ENCODE results near the gene ANO2.

ANO2 gene

DNA sequence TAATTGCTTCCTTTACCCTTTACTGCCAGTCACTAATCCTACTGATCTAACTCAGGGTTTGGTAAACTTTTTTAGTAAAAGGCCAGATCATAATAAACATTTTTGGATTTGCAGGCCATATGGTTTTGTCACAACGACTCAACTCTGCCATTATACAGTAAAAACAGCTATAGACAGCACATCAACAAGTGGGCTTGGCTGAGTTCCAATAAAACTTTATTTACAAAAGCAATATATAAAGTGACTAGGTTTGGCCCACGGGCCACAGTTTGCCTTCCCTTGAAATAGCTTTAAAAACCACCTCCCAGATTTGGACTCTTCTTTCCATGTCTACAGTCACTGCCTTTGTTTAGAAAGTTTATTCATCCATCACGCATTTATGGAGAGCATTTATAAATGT is 366.3 kb downstream of the ANO2 start:
- no peak for DNase-seq (ENCODE audit: low spot score)

DNA sequence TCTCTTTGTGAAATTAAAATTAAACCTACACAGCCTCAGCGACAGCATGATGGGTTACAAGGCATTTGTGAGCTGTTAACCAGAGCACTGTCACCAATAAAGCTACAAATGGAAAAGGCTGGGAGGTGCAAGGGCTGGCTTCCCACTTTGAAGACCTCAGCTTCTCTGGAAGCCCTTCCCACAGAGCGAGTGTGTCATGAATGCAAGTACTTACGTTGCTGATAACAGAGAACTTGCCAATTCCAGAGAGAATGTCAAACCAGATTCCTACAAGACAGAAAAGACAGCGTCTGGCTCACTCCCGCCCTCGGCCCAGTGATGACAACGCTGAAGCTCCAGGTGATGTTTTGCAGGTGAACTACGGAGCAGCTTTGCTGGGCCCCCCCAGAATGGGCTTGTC is 367.3 kb downstream of the ANO2 start:
- no peak for DNase-seq (ENCODE audit: low spot score)

DNA sequence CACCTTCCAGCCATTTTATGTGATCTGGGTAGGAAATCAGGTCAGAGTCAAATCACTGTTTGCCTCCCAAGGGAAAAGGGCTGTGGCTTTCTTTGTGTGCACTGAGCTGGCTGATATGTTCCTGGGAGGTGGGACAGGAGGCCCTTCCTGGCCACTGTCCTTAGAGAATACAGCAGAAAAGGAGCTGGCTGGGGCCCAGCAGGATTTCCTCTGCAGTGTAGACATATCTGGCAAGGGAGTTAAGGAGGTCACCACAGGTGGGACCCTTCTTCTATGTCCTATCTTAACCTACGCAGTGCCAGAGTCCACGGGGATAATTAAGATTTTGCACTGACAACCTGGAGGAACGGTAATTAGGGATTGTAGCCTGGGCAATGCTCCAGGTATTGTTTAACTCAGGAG is 367.8 kb downstream of the ANO2 start:
- DNase-seq (ENCODE audit: low spot score), result no peak

DNA sequence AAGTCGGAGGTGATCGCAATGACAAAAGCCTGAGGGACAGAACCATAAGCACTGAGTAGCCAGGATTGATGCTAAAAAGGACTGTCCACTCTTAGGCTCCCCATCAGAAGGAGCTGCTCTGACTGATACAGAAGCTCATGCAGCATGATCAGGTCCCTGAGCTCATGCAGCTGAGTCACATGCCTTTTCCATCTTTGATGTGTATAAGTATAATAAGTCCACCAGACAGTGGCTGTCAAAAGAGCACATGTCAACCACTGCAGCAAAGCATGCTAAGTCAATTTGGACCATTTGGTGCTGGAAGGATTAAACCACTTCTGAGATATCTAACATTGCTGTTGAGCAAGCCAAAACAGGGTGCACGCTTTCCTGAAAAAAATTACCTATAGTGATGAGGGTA is 369.1 kb downstream of the ANO2 start:
- DNase-seq (ENCODE audit: low spot score), result no peak

DNA sequence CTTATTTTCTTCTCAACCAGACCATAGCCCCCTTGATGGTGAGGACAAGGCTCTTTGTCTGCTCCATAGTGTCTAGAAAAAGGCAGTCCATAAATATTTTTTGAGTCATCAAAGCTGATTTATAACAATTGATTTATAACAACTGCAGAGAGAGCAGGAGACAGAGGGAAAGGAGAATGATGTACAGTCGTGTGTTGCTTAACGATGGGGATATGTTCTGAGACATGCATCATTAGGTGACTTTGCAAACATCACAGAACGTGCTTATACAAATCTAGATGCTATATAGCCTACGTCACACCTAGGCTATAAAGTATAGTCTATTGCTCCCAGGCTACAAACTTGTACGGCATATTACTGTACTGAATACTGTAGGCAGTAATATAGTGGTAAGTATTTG is 369.8 kb downstream of the ANO2 start:
- no peak for DNase-seq (ENCODE audit: low spot score)

DNA sequence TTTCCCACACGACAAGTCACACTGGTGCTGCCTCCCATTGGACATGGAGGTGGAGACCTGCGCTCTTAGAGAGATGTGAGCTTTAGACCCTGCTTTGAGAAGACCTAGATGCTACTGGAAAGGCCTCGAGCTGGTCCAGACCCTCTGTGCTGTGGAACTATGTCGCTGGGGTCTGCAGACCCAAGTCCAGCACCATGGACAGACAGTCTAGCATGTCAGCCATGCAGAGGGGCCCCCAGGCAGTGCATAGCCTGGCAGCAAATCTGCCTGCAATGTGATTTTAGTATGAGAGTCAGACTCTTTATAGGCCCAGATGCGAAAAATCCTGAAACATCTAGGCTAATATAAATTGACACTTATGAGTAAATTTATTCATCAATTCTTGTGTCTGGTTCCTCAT is 371.7 kb downstream of the ANO2 start:
- DNase-seq (ENCODE audit: low spot score), result no peak

DNA sequence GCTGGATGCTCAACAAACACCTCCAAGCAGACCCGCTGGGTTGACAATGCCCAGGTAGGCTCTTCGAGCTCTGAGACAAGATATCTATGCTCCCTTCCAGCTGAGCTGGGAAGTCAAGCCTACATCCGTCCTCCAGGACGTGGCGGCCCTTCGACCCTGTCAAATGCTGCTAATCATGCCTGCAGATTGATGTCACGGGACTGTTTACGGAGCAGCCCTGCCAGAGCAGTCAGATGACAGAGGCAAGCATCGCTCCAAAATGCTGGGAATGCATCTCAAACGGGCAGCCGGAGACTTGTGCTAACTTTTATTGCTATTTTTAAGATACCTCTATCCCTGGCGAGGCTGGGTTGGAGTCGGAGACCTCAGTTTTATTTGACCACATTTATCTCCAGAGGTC is 373.9 kb downstream of the ANO2 start:
- DNase-seq (ENCODE audit: low spot score), result no peak

DNA sequence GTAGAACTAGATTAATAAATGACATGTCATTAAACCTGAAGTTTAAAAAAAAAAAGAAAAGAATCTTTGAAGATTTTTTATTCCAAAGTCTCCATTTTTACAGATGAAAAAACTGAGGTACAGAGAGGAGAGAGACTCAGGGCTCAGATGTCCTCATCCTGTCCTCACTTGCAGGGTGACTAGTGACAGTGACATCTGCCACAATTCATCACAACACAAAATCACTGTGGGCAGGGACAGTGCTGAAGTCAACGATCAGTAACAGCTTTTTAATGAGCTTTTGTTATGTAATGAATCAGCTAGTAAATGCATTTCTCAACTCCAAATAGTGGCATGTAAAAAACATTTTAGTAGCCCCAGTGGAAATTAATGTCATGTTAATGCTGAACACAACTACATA is 374.6 kb downstream of the ANO2 start:
- no peak for DNase-seq (ENCODE audit: low spot score)

DNA sequence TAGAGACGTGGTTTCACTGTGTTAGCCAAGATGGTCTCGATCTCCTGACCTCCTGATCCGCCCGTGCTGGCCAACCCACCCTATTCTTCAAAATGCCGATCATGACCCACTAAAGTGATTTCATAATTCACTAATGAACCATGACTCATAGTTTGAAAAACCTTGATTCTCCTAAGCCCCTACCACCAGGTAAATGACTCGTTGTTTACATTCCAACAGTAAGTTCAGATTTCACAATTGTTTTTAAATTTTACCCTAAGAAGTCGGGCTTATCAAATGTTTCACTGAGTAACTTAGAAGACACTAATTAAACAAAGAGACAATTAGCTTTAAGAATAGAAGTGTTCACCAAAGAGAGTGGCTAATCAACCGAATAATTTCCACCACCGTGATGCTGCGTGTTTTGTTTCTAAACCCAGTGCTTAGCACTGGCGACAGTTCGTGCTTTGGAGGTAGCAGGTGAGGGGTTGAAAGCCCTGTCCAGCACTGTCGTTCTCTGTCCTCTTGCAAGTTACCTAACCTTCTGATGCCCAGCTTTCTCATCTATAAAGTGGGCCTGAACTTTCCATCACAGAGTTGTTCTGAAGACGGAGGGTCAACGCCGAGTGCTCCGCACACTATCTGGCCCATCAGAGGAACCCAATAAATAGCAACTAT is 376.6 kb downstream of the ANO2 start:
- DNase-seq (ENCODE audit: low spot score), result no peak

DNA sequence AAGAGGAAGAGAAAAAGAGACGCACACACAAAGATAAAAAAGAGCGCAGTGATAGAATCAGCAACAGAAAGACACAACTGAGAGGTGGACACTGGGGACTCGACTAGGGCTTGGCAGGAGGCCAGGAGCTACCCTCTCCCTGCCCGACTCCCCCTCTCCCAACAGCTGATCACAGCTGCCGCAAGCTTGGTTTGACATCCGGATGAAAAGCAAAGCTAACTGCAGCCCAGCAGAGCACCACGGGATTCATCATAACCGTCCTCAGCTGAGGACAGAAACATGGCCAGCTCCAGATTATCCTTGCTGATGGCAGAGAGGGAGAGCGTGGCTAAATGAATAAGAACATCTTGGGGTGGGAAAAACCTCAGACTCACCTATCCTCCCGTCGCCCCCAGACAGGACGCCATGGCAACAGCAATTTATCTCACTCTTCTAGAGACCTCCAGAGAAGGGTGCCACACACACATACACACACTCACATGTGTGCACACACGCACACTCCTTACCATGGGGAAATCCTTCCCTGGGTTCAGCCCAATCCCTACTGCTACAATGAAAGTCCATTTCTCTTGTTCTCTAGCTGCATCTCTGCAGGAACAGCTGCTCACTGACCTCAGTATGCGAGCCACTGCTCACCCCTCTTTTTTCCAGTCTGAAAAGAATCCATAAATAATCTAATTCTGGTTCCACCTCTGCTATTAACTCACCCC is 377.9 kb downstream of the ANO2 start:
- DNase-seq (ENCODE audit: low spot score), result no peak

DNA sequence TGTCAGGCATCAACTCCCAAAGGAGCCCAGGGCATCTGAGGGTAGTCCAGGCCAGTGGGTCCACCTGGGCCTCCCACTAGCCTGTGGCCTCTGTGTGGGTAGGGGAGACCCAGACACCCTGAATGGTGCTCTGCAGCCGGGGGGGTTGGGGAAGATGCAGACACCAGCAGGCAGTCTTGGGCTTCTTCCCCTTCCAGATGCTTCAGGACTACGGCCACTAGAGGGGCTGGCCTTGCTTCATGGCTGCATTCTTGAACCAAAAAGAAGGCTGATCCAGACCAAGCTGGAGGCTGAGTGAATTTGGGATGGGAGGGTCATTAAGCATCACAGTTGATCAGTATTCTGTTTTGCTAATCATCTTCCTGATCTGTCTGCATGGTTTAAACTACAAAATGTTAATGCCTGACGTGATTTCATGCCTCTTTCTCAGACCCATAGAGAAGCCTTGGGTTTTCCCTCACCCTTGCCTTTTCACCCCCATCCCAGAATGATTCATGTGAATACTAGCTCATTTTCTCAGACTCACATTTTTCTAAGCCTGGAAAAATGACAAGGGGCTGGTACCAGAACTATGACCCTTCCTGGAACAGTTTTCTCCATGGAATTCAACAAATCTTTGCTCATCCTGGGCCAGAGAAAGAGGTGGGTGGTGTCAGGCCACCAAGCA is 379.0 kb downstream of the ANO2 start:
- DNase-seq (ENCODE audit: low spot score), result no peak

DNA sequence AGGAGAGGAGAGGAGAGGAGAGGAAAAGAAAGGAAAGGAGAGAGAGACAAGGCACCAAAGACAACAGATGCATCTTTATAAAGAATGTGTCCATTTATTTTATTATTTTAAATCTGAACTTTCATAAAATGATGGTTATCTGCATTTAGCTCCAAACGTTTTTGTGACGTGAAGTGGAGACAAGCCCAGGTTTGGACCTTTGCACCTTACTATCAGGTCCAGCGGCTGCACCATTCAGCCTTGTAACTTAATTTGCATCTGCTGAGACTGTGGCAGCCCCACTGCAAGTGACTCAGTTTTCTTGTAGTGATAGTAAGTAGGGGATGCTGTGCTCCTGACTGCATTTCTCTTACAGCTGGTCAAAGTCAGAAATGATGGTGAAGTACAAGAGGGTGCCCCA is 382.5 kb downstream of the ANO2 start:
- no peak for DNase-seq (ENCODE audit: low spot score)

DNA sequence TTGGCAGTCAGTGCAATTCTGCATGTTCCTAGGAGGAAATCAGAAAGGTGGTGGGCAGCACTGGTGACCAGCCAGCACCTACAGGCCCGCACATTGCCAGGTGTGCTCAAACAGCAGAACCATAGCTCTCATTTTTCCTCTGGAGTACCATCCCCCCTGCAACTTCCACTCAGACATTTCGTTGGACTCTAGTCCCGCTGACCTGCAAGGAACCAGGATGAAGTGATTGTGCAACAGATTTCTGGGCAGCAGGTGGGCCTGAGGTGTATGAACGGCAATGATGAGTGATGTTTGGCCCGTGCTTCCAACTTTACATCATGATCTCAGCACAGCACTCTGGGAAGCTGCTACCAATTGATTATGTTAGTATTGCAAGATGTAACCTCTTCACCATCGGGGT is 383.2 kb downstream of the ANO2 start:
- DNase-seq (ENCODE audit: low spot score), result no peak

DNA sequence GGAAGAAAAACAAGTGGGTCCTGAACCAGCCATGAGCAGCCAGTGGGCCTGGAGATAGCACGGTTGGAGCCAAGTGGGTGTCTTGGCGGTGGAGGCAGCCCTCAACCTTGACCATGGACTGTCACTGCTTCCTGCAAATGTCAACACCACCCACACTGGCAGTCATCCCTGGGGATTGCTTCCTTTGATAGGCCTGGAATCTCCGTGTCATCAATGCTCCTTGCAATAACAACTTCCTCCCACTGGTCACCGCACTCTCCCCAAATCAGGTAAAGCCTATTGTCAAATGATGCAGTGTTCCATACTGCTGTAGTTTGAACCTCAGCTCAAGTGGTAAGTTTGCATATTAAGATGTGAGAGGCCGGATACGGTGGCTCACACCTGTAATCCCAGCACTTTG is 384.0 kb downstream of the ANO2 start:
- DNase-seq (ENCODE audit: low spot score), result no peak

DNA sequence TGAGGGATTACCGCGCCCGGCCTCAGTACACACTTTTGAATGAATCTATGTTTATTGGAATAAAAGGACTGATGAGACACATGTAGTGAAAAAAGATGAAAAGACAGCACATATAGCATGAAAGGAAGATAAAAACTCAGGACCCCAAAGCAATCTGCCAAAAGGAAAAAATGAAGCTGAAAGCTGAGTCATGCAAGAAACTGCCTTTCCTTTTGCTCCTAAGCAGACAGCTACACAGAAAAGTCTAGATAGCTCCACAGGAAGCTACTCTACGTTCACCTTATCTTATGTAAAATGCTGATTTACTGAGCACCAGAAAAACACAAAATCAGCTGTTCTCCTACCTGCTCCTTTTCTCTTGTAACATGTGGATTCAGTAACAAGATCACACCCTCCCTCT is 384.8 kb downstream of the ANO2 start:
- no peak for DNase-seq (ENCODE audit: low spot score)

DNA sequence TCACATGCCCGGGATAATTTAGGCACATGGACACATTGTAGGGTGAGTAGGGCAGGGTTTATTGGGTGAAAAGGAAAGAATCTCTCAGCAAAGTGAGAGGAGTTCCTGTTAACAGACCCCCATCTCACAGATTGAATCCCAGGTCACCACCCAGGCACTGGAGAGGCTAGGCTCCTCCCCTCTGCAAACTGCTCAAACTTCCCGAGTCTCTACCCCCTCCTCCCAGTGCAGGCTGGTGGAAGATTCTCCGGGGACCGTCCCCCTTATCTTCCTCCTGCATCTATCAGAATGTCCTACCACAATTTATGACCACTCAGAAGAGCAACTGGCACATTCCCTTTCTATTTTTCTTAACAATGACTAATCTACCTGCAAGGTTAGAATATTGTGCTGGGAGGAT is 387.2 kb downstream of the ANO2 start:
- DNase-seq (ENCODE audit: low spot score), result no peak

DNA sequence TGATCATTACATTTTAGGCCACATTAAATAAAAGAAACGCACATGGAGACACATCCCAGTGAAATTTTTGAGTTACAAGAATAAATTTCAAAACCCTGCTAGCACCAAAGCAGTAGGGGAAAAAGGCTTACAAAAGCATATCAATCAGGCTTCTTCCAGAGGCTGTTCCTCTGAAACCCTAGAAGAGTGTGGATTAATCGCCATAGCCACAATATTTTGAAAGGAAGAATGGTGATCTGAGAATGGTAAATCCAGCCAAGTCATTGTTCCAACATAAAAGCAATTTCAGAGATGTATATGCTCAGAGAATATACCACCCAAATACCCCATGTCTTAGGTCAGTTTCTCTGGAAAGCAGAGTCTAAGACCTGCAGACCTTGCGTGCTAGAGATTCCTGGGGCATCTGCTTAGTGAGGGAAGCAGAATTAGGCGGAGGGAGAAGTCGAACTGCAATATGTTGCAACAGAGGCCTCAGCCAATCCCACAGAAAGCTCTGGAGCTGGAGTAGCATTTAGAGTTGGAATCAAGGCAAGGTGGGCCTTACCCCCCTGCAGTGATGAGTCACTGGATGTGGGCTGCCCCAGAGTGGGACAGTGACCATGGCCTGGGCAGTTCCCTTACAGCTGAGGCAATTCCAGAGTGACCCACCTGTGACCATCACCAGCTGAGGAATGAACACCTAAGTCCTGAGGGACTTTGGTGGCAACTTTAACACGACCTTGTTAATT is 387.9 kb downstream of the ANO2 start:
- DNase-seq (ENCODE audit: low spot score), result no peak

DNA sequence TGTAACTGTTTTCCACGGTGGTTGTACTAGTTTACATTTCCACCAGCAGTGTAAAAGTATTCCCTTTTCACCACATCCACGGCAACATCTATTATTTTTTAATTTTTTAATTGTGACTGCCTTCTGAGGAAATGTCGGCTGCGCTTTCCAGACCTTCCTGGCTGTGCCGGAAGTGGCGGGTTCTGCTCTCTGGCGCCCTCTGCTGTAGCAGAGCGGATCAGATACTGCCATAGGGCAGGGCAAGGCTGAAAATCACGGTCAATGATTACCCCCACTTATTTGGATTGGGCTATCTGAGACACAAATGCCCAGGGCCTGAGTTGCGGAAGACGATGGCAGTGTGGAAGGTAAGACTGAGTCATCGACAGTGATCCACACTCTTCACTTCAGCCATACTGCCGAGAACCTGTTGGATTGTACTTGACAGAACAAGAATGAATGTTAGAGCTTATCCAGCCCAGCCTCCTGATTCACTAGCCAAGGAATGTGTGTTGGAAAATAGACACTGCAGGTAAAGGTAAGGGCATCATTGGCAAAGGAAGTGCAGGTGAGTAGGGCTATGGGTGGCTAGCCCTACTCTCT is 388.9 kb downstream of the ANO2 start:
- peak; percentile 59 for DNase-seq (ENCODE audit: low spot score)

DNA sequence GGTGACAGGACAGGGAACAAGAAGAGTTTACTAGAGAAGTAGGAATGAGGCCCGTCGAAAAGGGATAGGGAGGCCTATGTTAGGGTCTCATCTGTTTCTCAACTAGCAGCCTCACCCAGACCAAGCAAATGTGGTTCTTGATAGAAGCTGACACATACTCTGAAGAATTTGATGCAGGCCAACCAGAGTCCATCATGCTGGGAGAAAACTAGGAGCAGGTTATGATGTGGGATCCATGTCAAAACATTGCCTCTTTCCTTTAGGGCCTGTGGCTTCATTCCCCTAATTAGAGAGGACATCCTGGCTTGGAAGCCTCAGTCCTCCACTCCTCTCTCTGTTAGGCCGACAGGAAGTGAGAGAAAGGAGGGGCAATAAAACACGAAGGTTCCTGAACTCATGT is 390.3 kb downstream of the ANO2 start:
- DNase-seq (ENCODE audit: low spot score), result no peak

DNA sequence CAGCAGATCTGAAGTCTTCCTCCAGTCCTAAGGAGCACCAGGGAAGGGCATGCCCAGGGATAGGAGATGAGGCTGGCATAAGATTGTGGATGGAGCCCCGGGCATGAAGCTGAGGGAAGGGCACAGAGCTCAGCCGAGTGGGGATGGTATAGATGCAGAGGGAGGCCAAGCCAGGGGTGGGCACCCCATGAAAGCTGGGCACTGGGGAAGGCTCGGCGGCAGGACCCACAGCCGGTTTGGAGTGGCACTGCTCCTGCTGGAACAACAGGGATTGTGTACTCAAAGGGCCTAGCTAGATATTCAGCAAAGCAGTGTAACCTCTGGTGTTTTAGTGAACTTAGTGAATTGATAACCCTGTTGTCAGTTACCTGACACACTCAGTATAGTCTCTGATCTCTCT is 396.0 kb downstream of the ANO2 start:
- DNase-seq (ENCODE audit: low spot score), result no peak

DNA sequence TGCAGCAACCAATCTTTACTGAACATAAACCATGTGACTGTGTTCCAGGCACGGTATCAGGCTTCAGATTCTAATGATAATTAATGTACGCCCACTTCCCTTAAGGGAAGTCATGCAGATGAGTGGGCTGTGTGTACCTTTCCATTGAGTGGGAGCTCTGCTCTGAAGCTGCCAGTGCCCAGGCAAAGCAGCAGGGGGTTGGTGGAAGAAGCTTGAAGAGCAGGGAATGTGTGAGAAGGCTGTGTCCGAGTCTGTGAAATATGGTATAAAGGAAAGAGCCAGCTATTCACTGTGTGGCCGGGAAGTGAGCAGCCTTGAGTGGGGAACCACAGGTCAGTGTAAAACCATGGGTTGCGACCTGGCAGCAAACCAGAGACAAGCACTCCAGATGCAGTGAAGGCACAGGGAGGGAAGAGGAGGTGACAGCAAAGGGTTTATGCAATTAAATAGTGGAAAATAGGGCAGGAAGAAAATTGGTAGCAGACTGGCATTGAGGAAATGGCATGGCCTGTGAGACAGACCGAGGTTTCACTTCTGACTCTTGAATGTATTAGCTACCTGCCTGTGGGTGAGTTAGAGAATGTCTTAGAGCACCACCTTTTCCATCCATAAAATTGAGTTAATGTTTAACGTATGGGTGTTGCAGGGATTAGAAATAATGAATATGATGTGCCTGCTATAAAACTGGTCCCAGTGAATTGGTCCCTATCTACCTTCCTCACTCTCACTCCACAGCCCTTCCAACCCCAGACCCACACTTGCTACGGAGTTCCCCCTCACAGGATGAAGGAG is 396.7 kb downstream of the ANO2 start:
- no peak for DNase-seq (ENCODE audit: low spot score)

DNA sequence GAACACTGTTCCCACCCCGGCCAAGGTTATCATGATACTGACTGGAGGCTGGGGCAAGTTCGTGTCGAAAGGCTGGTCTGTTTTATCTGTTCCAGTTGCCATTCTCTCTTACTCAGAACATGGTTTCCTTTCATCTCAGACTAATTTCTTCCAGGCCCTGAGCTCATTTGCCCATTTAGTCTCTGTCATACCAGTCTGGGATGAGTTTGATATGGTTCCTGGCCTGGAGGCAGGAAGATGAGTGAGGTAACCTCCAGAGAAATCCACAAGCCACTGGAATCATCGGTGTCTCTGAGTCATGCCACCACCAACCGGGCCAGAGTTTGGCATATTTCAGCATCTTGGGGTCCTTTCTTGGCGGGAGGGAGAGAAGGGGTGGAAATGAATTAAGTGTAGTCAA is 398.4 kb downstream of the ANO2 start:
- DNase-seq (ENCODE audit: low spot score), result no peak
